ENCODE results near the gene CACNA2D3.

The CACNA2D3 gene

DNA sequence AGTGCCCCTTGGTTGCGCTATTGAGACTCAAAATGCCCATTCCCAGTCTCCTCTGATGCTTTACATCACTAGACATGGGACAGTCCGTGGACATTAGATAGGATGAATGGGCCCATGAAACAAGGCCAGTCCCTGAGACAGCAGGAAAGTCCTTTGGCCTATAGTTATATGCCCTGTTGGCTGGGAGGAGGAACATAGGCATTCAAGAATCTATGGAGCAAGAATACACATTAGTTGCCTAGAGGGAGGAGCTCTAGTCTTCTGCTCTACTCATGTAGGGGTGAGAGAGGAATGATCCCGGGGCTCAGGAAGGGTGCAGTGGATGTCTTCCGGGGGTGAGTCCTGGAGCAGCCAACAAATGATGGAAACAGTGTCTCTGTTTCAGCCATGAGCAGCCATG, 863.5 kb downstream of the CACNA2D3 start:
- Histone ChIP-seq H2AK5ac (ENCODE audit: low read depth, low read length) (no peak overlapping the region), H3K27me3 (ENCODE audit: control insufficient read depth in 3 of 3, insufficient read depth in 3 of 3, low read depth in 1 of 3, low read length in 3 of 3) (no peaks in the 10 kb centered on the region), H3K9me3 (replicated peaks in 1 of 2; ENCODE audit: control insufficient read depth in 2 of 2, insufficient read depth in 1 of 2, low read depth in 1 of 2, low read length in 2 of 2) (peaks cover 0 to 2% of the 10 kb centered on the region in 2 donors), H3K14ac (ENCODE audit: low read length) (no peak overlapping the region), H3K4me3 (ENCODE audit: low read length in 2 of 2) (no peak overlapping the region), H3K18ac (ENCODE audit: low read length) (no peak overlapping the region), H3K4me2 (ENCODE audit: insufficient read depth, low read length, poor library complexity, severe bottlenecking) (no peak overlapping the region), H2BK15ac (ENCODE audit: low read length) (no peak overlapping the region), H3K79me1 (ENCODE audit: low read depth, low read length) (no peaks in the 10 kb centered on the region), H2BK5ac (ENCODE audit: low read length) (no peak overlapping the region), H2BK120ac (ENCODE audit: low read depth, low read length) (no peak overlapping the region), H4K8ac (ENCODE audit: low read depth, low read length) (no peak overlapping the region), H3K36me3 (replicated peaks in 1 of 2; ENCODE audit: control insufficient read depth in 2 of 2, insufficient read depth in 2 of 2, low read length in 2 of 2) (no peaks in the 10 kb centered on the region), H2BK12ac (ENCODE audit: low read length) (no peak overlapping the region), H2AFZ (ENCODE audit: low read length) (no peak overlapping the region), H3K9ac (ENCODE audit: low read depth, low read length, poor library complexity) (no peak overlapping the region), H3K27ac (replicated peaks; ENCODE audit: low read length) (no peak overlapping the region), H3K23ac (ENCODE audit: low read depth, low read length, poor library complexity) (no peak overlapping the region), H3K4ac (ENCODE audit: low read length) (no peak overlapping the region), H4K91ac (ENCODE audit: low read depth, low read length, poor library complexity) (no peak overlapping the region), H3K4me1 (ENCODE audit: control insufficient read depth in 2 of 2, insufficient read depth in 1 of 2, low read depth in 1 of 2, low read length in 2 of 2) (peaks cover 3 to 13% of the 10 kb centered on the region in 2 donors)
- DNase-seq (ENCODE audit: low spot score) = no peak
- no CpG with 5 or more reads among the region's 4 CpGs for WGBS, 2 donors (ENCODE audit: extremely low coverage in 2 of 2, insufficient read length in 2 of 2, insufficient replicate concordance in 1 of 2)

DNA sequence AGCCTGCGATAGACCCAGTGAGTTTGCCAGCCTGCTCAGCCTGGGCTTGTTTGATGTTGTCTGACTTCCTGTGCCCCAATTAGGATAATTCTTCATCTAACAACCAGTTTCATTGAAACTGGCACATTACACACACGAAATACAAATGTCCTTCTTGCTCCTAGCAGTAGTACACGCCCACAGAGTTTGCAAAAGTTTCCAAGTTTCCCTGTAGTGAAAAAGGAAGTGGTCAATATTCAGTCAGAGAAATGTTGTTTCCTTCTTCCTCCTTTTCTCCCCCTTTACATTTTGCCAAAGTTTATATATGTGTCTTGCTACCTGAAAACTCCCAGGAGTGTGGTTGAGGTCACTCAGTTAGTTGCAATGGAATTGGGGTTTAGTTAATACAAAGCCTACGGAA, 863.9 kb downstream of the CACNA2D3 start:
- H3K18ac ChIP-seq (ENCODE audit: low read length) = no peak overlapping the region
- H4K8ac ChIP-seq (ENCODE audit: low read depth, low read length) = no peak overlapping the region
- H2BK15ac ChIP-seq (ENCODE audit: low read length) = no peak overlapping the region
- WGBS, 2 donors (ENCODE audit: extremely low coverage in 2 of 2, insufficient read length in 2 of 2, insufficient replicate concordance in 1 of 2) = no CpG with 5 or more reads among the region's 4 CpGs
- H3K4ac ChIP-seq (ENCODE audit: low read length) = no peak overlapping the region
- no peak overlapping the region for H4K91ac ChIP-seq (ENCODE audit: low read depth, low read length, poor library complexity)
- no peak overlapping the region for H2BK120ac ChIP-seq (ENCODE audit: low read depth, low read length)
- H3K9me3 ChIP-seq (replicated peaks in 1 of 2; ENCODE audit: control insufficient read depth in 2 of 2, insufficient read depth in 1 of 2, low read depth in 1 of 2, low read length in 2 of 2) = peaks cover 0 to 2% of the 10 kb centered on the region in 2 donors
- H3K14ac ChIP-seq (ENCODE audit: low read length) = no peak overlapping the region
- no peak for DNase-seq (ENCODE audit: low spot score)
- peaks cover 3 to 13% of the 10 kb centered on the region in 2 donors for H3K4me1 ChIP-seq (ENCODE audit: control insufficient read depth in 2 of 2, insufficient read depth in 1 of 2, low read depth in 1 of 2, low read length in 2 of 2)
- no peaks in the 10 kb centered on the region for H3K36me3 ChIP-seq (replicated peaks in 1 of 2; ENCODE audit: control insufficient read depth in 2 of 2, insufficient read depth in 2 of 2, low read length in 2 of 2)
- H3K27ac ChIP-seq (replicated peaks; ENCODE audit: low read length) = no peak overlapping the region
- no peak overlapping the region for H3K23ac ChIP-seq (ENCODE audit: low read depth, low read length, poor library complexity)
- H2AFZ ChIP-seq (ENCODE audit: low read length) = no peak overlapping the region
- no peaks in the 10 kb centered on the region for H3K79me1 ChIP-seq (ENCODE audit: low read depth, low read length)
- no peak overlapping the region for H2BK5ac ChIP-seq (ENCODE audit: low read length)
- H3K4me3 ChIP-seq (ENCODE audit: low read length in 2 of 2) = no peak overlapping the region
- H3K9ac ChIP-seq (ENCODE audit: low read depth, low read length, poor library complexity) = no peak overlapping the region
- H3K27me3 ChIP-seq (ENCODE audit: control insufficient read depth in 3 of 3, insufficient read depth in 3 of 3, low read depth in 1 of 3, low read length in 3 of 3) = no peaks in the 10 kb centered on the region
- no peak overlapping the region for H3K4me2 ChIP-seq (ENCODE audit: insufficient read depth, low read length, poor library complexity, severe bottlenecking)
- H2BK12ac ChIP-seq (ENCODE audit: low read length) = no peak overlapping the region
- H2AK5ac ChIP-seq (ENCODE audit: low read depth, low read length) = no peak overlapping the region

DNA sequence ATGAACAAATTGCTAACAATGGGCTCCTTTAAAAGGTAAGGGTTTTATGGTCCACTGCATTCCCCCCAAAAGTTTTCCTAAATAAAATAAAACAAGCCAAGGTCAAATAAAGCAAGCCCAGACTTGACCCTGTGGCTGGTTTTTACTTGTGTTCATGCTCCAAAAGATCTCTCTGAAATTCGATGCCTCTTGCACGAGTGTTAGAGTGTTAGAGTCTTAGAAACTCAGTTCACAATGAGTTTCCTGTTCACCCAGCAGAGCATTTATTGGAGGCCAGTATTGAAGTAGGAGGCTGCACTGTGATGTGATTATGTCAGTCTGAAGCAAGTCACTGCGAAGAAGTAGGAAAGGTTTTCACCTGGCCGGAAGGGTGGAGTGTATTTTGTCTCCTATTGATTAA, 865.4 kb downstream of the CACNA2D3 start:
- no peak overlapping the region for H2BK5ac ChIP-seq (ENCODE audit: low read length)
- H3K14ac ChIP-seq (ENCODE audit: low read length) = no peak overlapping the region
- no peaks in the 10 kb centered on the region for H3K36me3 ChIP-seq (replicated peaks in 1 of 2; ENCODE audit: control insufficient read depth in 2 of 2, insufficient read depth in 2 of 2, low read length in 2 of 2)
- no CpG with 5 or more reads among the region's 4 CpGs for WGBS, 2 donors (ENCODE audit: extremely low coverage in 2 of 2, insufficient read length in 2 of 2, insufficient replicate concordance in 1 of 2)
- no peak overlapping the region for H2AK5ac ChIP-seq (ENCODE audit: low read depth, low read length)
- no peak overlapping the region for H3K4me3 ChIP-seq (ENCODE audit: low read length in 2 of 2)
- H3K27ac ChIP-seq (replicated peaks; ENCODE audit: low read length) = no peak overlapping the region
- H2AFZ ChIP-seq (ENCODE audit: low read length) = peak overlapping the region; percentile 3
- H3K79me1 ChIP-seq (ENCODE audit: low read depth, low read length) = no peaks in the 10 kb centered on the region
- no peak overlapping the region for H3K4me2 ChIP-seq (ENCODE audit: insufficient read depth, low read length, poor library complexity, severe bottlenecking)
- H3K9ac ChIP-seq (ENCODE audit: low read depth, low read length, poor library complexity) = no peak overlapping the region
- no peaks in the 10 kb centered on the region for H3K27me3 ChIP-seq (ENCODE audit: control insufficient read depth in 3 of 3, insufficient read depth in 3 of 3, low read depth in 1 of 3, low read length in 3 of 3)
- peaks cover 3 to 13% of the 10 kb centered on the region in 2 donors for H3K4me1 ChIP-seq (ENCODE audit: control insufficient read depth in 2 of 2, insufficient read depth in 1 of 2, low read depth in 1 of 2, low read length in 2 of 2)
- no peak overlapping the region for H4K8ac ChIP-seq (ENCODE audit: low read depth, low read length)
- H2BK120ac ChIP-seq (ENCODE audit: low read depth, low read length) = no peak overlapping the region
- H4K91ac ChIP-seq (ENCODE audit: low read depth, low read length, poor library complexity) = no peak overlapping the region
- H2BK15ac ChIP-seq (ENCODE audit: low read length) = no peak overlapping the region
- no peak overlapping the region for H2BK12ac ChIP-seq (ENCODE audit: low read length)
- no peak overlapping the region for H3K23ac ChIP-seq (ENCODE audit: low read depth, low read length, poor library complexity)
- no peak for DNase-seq (ENCODE audit: low spot score)
- peaks cover 0 to 2% of the 10 kb centered on the region in 2 donors for H3K9me3 ChIP-seq (replicated peaks in 1 of 2; ENCODE audit: control insufficient read depth in 2 of 2, insufficient read depth in 1 of 2, low read depth in 1 of 2, low read length in 2 of 2)
- no peak overlapping the region for H3K18ac ChIP-seq (ENCODE audit: low read length)
- no peak overlapping the region for H3K4ac ChIP-seq (ENCODE audit: low read length)

DNA sequence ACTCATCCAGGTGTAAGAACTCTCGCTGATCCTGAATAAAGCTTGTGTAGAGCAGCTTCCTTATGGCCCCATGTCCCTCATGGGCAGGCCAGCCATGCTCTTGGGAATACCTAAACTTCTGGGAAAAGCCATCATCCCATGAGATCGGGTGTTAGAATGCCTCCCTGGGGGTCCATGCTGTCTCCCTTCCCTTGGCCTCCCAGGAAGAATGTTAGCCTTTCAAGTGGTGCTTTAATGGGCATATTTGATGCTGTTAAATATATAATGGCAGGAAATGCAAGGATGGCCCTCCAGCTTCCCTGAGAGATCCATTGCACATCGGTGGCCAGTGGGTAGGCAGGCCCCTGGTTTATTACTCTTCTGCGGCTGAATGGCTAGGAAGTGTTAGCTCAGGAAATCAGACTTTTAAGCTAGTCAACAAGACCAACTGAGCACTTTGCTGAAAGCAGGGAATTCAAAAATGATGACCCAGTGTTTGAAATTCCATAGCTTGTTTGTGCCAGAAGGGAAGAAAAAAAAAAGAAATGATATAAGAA, 866.0 kb downstream of the CACNA2D3 start:
- H3K27ac ChIP-seq (replicated peaks; ENCODE audit: low read length) = no peak overlapping the region
- no peak overlapping the region for H4K91ac ChIP-seq (ENCODE audit: low read depth, low read length, poor library complexity)

More for the DNA sequence above, 866.0 kb downstream of the CACNA2D3 start:
- Histone ChIP-seq H3K4ac (ENCODE audit: low read length) (no peak overlapping the region), H2AFZ (ENCODE audit: low read length) (no peak overlapping the region), H3K4me3 (ENCODE audit: low read length in 2 of 2) (no peak overlapping the region), H3K23ac (ENCODE audit: low read depth, low read length, poor library complexity) (no peak overlapping the region), H3K27me3 (ENCODE audit: control insufficient read depth in 3 of 3, insufficient read depth in 3 of 3, low read depth in 1 of 3, low read length in 3 of 3) (no peaks in the 10 kb centered on the region), H3K9ac (ENCODE audit: low read depth, low read length, poor library complexity) (no peak overlapping the region), H3K18ac (ENCODE audit: low read length) (no peak overlapping the region), H2BK5ac (ENCODE audit: low read length) (no peak overlapping the region), H3K14ac (ENCODE audit: low read length) (no peak overlapping the region), H2BK15ac (ENCODE audit: low read length) (no peak overlapping the region), H2BK12ac (ENCODE audit: low read length) (no peak overlapping the region), H3K36me3 (replicated peaks in 1 of 2; ENCODE audit: control insufficient read depth in 2 of 2, insufficient read depth in 2 of 2, low read length in 2 of 2) (no peaks in the 10 kb centered on the region), H4K8ac (ENCODE audit: low read depth, low read length) (no peak overlapping the region), H3K9me3 (replicated peaks in 1 of 2; ENCODE audit: control insufficient read depth in 2 of 2, insufficient read depth in 1 of 2, low read depth in 1 of 2, low read length in 2 of 2) (no peaks in the 10 kb centered on the region), H3K4me2 (ENCODE audit: insufficient read depth, low read length, poor library complexity, severe bottlenecking) (no peak overlapping the region), H3K4me1 (ENCODE audit: control insufficient read depth in 2 of 2, insufficient read depth in 1 of 2, low read depth in 1 of 2, low read length in 2 of 2) (peaks cover 3 to 13% of the 10 kb centered on the region in 2 donors), H2AK5ac (ENCODE audit: low read depth, low read length) (no peak overlapping the region), H3K79me1 (ENCODE audit: low read depth, low read length) (no peaks in the 10 kb centered on the region), H2BK120ac (ENCODE audit: low read depth, low read length) (no peak overlapping the region)
- no peak for DNase-seq (ENCODE audit: low spot score)
- WGBS, 2 donors (ENCODE audit: extremely low coverage in 2 of 2, insufficient read length in 2 of 2, insufficient replicate concordance in 1 of 2) = no CpG with 5 or more reads among the region's 4 CpGs

All from neuronal stem cell (in vitro differentiated cells).